KOPT-K1 (cell line): ENCODE measurements around the gene GSTK1.

Source experiments
- H3K27ac ChIP-seq: fragments of 200-600 bp; sonication (generic); 2 replicates; pipeline ENCODE4 v1.5.1; 2016; ENCODE audit warnings: antibody characterized with exemption, mild to moderate bottlenecking, low read depth, low read length; ENCODE audit not compliant: poor library complexity, severe bottlenecking
- H3K36me3 ChIP-seq: fragments of 200-600 bp; sonication (generic); 2 replicates; pipeline ENCODE4 v1.5.1; 2017; ENCODE audit warnings: antibody characterized with exemption, mild to moderate bottlenecking, low read length, moderate library complexity; ENCODE audit not compliant: insufficient read depth
- H3K9me3 ChIP-seq: fragments of 200-600 bp; sonication (generic); 2 replicates; pipeline ENCODE4 v1.5.1; 2017; ENCODE audit warnings: antibody characterized with exemption, low read length, mild to moderate bottlenecking; ENCODE audit not compliant: insufficient read depth, poor library complexity, severe bottlenecking

The GSTK1 gene

DNA sequence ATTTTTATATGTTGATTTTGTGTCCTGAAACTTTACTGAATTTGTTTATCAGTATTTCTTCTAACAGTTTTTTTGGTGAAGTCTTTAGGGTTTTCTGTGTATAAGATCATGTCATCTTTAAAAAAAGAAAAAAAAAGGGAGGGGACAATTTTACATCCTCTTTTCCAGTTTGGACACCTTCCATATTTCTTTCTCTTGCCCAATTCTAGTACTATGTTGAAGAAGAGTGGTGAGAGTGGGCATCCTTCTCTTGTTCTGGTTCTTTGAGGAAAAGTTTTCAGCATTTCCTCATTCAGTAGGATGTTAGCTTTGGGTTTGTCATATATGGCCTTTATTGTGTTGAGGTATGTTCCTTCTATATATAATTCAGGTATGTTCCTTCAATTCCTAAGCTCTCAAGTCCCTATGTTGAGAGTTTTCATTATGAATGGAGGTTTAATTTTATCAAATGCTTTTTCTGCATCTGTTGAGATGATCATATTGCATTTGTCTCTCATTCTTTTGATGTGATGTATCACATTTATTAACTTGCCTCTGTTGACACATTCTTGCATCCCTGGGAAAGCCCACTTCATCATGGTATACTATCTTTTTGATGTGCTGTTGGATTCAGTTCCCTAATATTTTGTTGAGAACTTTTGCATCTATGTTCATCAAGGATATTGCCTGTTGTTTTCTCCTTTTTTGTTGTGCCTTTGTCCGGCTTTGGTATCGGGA, 29.3 kb upstream of the GSTK1 start:
- no peak overlapping the region for H3K27ac ChIP-seq
- peaks cover 26% of the 10 kb centered on the region for H3K9me3 ChIP-seq
- no peaks in the 10 kb centered on the region for H3K36me3 ChIP-seq

DNA sequence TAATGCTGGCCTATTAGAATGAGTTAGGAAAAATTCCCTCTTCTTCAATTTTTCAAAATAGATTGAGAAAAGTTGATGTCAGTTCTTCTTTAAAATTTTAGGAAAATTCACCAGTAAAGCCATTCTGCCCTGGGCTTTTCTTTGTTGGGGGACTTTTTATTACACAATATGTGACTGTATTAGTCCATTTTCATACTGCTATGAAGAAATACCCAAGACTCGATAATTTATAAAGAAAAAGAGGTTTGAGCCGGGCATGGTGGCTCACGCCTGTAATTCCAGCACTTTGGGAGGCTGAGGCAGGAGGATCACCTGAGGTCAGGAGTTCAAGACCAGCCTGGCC, 28.7 kb upstream of the GSTK1 start:
- peaks cover 26% of the 10 kb centered on the region for H3K9me3 ChIP-seq
- no peaks in the 10 kb centered on the region for H3K36me3 ChIP-seq
- H3K27ac ChIP-seq = no peak overlapping the region

DNA sequence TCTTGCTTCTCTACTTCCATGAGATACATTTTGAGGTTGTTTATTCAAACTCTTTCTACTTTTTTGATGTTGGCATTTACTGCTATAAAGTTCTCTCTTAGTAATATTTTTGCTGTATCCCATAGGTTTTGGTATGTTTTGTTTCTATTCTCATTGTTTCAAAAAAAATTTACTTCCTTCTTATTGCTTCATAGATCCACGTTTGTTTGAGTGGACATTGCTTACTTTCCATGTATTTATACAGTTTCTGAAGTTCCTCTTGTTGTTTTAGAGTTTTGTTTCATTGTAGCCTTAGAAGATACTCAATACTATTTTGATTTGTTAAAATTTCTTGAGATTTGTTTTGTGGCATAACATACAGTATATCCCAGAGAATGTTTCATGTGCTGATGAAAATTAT, 27.7 kb upstream of the GSTK1 start:
- Histone ChIP-seq H3K9me3 (peaks cover 26% of the 10 kb centered on the region), H3K27ac (no peak overlapping the region), H3K36me3 (no peaks in the 10 kb centered on the region)

DNA sequence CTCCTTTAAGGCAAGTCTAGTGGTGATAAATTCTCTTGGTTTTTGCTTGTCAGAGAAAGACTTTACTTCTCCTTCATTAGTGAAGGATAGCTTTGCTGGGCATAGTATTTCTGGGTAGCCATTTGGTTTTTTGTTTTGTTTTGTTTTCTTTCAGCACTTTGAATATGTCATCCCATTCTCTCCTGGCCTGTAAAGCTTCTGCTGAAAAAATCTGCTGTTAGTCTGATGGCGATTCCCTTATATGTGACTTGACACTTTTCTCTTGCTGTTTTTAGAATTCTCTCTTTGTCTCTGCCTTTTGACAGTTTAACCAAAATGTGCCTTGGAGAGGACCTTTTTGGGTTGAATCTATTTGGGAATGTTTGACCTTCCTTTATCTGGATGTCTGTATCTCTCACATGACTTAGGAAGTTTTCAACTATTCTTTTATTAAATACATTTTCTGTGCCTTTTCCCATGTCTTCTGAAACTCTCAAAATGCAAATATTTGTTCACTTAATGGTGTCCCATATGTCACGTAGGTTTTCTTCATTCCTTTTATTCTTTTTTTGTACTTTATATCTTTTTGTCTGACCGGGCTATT, 26.7 kb upstream of the GSTK1 start:
- Histone ChIP-seq H3K36me3 (no peaks in the 10 kb centered on the region), H3K9me3 (peaks cover 26% of the 10 kb centered on the region), H3K27ac (no peak overlapping the region)

- no peaks in the 10 kb centered on the region for H3K36me3 ChIP-seq
- peaks cover 26% of the 10 kb centered on the region for H3K9me3 ChIP-seq
- H3K27ac ChIP-seq = no peak overlapping the region
Measured at GRCh38 chr7:143237366-143237765, 25.9 kb upstream of the GSTK1 start.

GRCh38 chr7:143238289-143238980, 24.8 kb upstream of the GSTK1 start:
- peaks cover 26% of the 10 kb centered on the region for H3K9me3 ChIP-seq
- no peaks in the 10 kb centered on the region for H3K36me3 ChIP-seq
- H3K27ac ChIP-seq = no peak overlapping the region

GRCh38 chr7:143239813-143240212, 23.4 kb upstream of the GSTK1 start:
- Histone ChIP-seq H3K27ac (no peak overlapping the region), H3K9me3 (peaks cover 26% of the 10 kb centered on the region), H3K36me3 (no peaks in the 10 kb centered on the region)

DNA sequence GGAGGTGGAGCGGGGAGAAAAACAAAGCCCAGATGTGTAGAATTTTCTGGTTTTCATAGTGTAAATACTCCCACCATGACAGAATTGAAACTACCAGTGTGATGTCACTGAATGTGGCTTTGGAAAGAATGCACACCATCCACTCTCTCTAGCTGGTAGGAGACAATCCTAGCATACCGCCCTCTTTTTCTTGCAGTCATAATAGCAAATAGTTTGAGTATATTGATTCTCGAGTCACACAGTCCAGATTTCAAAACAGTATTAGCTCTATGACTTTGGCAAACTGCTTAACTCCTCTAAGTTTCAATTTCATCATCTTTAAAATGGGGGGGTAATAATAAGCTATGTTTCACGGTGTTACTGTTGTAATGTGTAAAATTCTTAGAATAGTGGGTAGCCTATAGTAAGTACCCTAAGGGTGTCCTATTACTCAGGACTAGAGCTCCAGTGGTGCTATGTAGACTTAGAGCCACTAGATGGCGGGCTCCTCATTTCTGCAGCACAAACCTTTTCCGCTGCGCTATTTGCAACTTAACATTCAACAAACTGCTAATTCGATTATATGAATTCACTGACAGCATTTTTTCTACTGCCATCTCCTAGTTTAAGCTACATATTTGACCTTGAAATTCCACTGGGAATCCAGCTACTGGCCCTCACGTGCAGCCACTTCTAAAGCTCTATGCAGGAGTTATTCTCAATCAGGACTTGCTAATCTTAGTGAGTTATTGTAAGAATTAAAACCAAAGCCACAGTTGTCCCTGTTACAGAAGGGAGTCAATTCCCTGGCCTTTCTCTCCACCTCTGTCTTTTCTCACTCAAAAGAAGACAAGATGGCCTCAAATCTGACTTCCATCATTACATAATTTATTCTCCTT, 22.7 kb upstream of the GSTK1 start:
- no peak overlapping the region for H3K27ac ChIP-seq
- H3K9me3 ChIP-seq = peaks cover 23% of the 10 kb centered on the region
- H3K36me3 ChIP-seq = no peaks in the 10 kb centered on the region

DNA sequence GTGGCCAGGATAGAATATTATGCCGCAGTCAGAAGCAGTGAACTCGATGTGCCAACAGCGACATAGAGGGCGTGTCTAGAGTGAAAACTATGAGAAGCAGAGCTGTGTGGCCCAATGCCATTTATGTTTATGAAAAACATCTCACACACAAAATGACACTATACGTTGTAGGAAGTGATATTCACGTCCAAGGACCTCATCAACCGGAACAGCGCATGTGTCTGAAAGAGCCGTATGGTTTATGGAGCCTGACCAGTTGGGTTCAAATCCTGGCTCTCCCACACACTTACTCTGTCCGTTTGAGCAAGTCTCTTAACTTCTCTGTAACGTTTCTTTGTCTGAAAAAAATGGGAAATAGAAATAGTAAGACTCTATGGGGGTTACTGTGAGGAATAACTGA, 20.9 kb upstream of the GSTK1 start:
- no peaks in the 10 kb centered on the region for H3K36me3 ChIP-seq
- peaks cover 5% of the 10 kb centered on the region for H3K9me3 ChIP-seq
- no peak overlapping the region for H3K27ac ChIP-seq

DNA sequence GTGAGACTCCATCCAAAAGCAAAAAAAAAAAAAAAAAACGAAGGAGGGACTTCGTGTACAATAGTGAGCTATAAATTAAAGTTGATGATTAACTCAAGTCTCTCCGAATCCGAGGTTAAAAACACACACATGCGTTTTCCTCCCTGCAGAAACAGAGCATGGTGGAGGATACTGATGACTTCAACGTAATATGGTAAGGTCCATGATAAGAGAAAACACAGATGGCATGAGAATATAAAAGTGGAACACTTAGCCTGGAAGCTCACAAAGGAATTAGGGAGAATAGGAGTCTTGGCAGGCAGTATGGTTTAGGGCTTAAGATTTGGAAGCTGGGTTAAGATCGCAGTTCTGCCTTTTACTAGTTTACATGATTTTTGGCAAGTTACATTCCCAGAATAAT, 20.1 kb upstream of the GSTK1 start:
- Histone ChIP-seq H3K36me3 (no peaks in the 10 kb centered on the region), H3K27ac (no peak overlapping the region), H3K9me3 (no peaks in the 10 kb centered on the region)

GRCh38 chr7:143243614-143244013, 19.6 kb upstream of the GSTK1 start:
- Histone ChIP-seq H3K27ac (no peak overlapping the region), H3K9me3 (no peaks in the 10 kb centered on the region), H3K36me3 (no peaks in the 10 kb centered on the region)

- Histone ChIP-seq H3K27ac (no peak overlapping the region), H3K36me3 (no peaks in the 10 kb centered on the region), H3K9me3 (peaks cover 6% of the 10 kb centered on the region)
Measured at GRCh38 chr7:143244321-143244720, 18.9 kb upstream of the GSTK1 start.

DNA sequence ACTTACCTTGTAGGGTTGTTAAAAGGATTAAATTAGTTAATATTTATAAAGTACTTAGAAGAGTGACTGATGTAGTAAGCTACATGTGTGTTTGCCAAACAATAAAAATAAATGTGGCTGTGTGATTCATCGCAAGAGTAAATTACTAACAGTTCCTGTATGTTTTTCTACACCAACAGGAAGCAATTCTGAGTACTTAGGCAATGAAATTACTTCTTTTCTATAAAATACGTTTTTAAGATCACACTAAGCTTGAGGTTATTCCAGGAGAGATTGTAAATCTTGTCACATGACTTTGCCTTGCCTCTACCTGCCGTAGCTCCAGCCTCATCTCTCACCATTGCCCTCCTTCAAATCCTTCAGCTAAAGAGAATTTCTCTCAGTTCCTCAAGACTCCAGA, 18.1 kb upstream of the GSTK1 start:
- H3K9me3 ChIP-seq = peaks cover 9% of the 10 kb centered on the region
- no peak overlapping the region for H3K27ac ChIP-seq
- H3K36me3 ChIP-seq = no peaks in the 10 kb centered on the region

- H3K36me3 ChIP-seq = no peaks in the 10 kb centered on the region
- no peak overlapping the region for H3K27ac ChIP-seq
- H3K9me3 ChIP-seq = peaks cover 15% of the 10 kb centered on the region
Measured at GRCh38 chr7:143247372-143247771, 15.9 kb upstream of the GSTK1 start.

- no peaks in the 10 kb centered on the region for H3K36me3 ChIP-seq
- H3K9me3 ChIP-seq = peaks cover 25% of the 10 kb centered on the region
- H3K27ac ChIP-seq = no peak overlapping the region
Measured at GRCh38 chr7:143248761-143249354, 14.4 kb upstream of the GSTK1 start.
